Hepatocyte (in vitro differentiated cells): ENCODE results near the gene GALR2. TPM values are rescaled to one million over a fixed set of nuclear protein-coding genes. Genes with fewer than 3 reads are reported as not detected.

Experiments
- DNase-seq: peaks from one replicate; pipeline ENCODE4 v3.0.0-alpha.2; 2016; ENCODE audit warnings: low spot score
- H2AFZ ChIP-seq: fragments of 200-600 bp; sonication (generic); 2 replicates; pipeline ENCODE4 v1.6.0; 2016; ENCODE audit warnings: antibody characterized with exemption, mild to moderate bottlenecking
- H3K27ac ChIP-seq: fragments of 200-600 bp; sonication (generic); 2 replicates; pipeline ENCODE4 v1.5.1; 2016; ENCODE audit warnings: mild to moderate bottlenecking
- H3K27me3 ChIP-seq: fragments of 200-600 bp; sonication (generic); 2 replicates; pipeline ENCODE4 v1.6.1; 2016
- H3K36me3 ChIP-seq: fragments of 200-600 bp; sonication (generic); replicated peaks from 2 replicates; pipeline ENCODE4 v1.5.1; 2016; ENCODE audit warnings: low read depth; ENCODE audit not compliant: insufficient read depth
- H3K4me1 ChIP-seq: fragments of 200-600 bp; sonication (generic); 2 replicates; pipeline ENCODE4 v1.5.1; 2016; ENCODE audit warnings: mild to moderate bottlenecking, moderate library complexity; ENCODE audit not compliant: insufficient read depth
- H3K4me2 ChIP-seq: fragments of 200-600 bp; sonication (generic); 2 replicates; pipeline ENCODE4 v1.6.0; 2016
- H3K4me3 ChIP-seq: fragments of 200-600 bp; sonication (generic); 2 replicates; pipeline ENCODE4 v1.5.1; 2016; ENCODE audit warnings: mild to moderate bottlenecking
- H3K79me2 ChIP-seq: fragments of 200-600 bp; sonication (generic); 2 replicates; pipeline ENCODE4 v1.6.0; 2017; ENCODE audit warnings: mild to moderate bottlenecking
- H3K9me2 ChIP-seq: fragments of 200-600 bp; sonication (generic); replicated peaks from 2 replicates; pipeline ENCODE4 v1.6.0; 2017; ENCODE audit warnings: mild to moderate bottlenecking; ENCODE audit not compliant: insufficient read depth
- H3K9me3 ChIP-seq: fragments of 200-600 bp; sonication (generic); 2 replicates; pipeline ENCODE4 v1.5.1; 2016; ENCODE audit warnings: low read depth, mild to moderate bottlenecking
- H4K20me1 ChIP-seq: fragments of 200-600 bp; sonication (generic); 2 replicates; pipeline ENCODE4 v1.6.0; 2016; ENCODE audit warnings: mild to moderate bottlenecking; ENCODE audit not compliant: insufficient read depth, poor library complexity, severe bottlenecking
- CTCF ChIP-seq: fragments of 200-600 bp; sonication (generic); IDR thresholded peaks from 2 replicates; pipeline ENCODE4 v1.5.1; 2016; ENCODE audit warnings: antibody characterized with exemption, mild to moderate bottlenecking; ENCODE audit not compliant: poor library complexity
- EZH2 ChIP-seq: fragments of 200-600 bp; sonication (generic); IDR thresholded peaks from 2 replicates; pipeline ENCODE4 v1.6.1; 2016; ENCODE audit warnings: antibody characterized with exemption, mild to moderate bottlenecking, borderline replicate concordance
- EZH2phosphoT487 ChIP-seq: fragments of 200-600 bp; sonication (generic); IDR thresholded peaks from one replicate; pipeline ENCODE4 v1.6.1; 2018; ENCODE audit warnings: antibody characterized with exemption, mild to moderate bottlenecking, low read depth, moderate library complexity; ENCODE audit not compliant: unreplicated experiment, severe bottlenecking
- WGBS: methylation state at CpG from one replicate; pipeline ENCODE4 v1.1.6; 2016; ENCODE audit warnings: low lambda C conversion rate; ENCODE audit errors: missing lambda C conversion rate; 5-methylcytosine and 5-hydroxymethylcytosine counted together
- microRNA-seq: library from miRNA; unstranded; fragments of <30 nt; microRNA quantifications from one replicate; pipeline ENCODE4, GENCODE V29; 2017
- polyA plus RNA-seq: library from polyadenylated mRNA; unstranded; fragments of >200 nt; fragmentation: Nextera tagmentation; extraction: Ambion mirVana; gene quantifications from 2 replicates; pipeline ENCODE4 v1.2.1, GENCODE V29; 2016
- small RNA-seq: library from RNA; depleted of rRNA; stranded (forward); fragments of <200 nt; gene quantifications from one replicate; pipeline ENCODE3, GENCODE V24; 2014
- total RNA-seq: library from RNA; depleted of rRNA; stranded (reverse); fragments of >200 nt; gene quantifications from 2 replicates; pipeline ENCODE4 v1.2.3, GENCODE V29; 2014

GALR2 gene
- total and polyA plus RNA-seq, 2 experiments from 2014 or later, result 0.24 TPM; not detected in 1

DNA sequence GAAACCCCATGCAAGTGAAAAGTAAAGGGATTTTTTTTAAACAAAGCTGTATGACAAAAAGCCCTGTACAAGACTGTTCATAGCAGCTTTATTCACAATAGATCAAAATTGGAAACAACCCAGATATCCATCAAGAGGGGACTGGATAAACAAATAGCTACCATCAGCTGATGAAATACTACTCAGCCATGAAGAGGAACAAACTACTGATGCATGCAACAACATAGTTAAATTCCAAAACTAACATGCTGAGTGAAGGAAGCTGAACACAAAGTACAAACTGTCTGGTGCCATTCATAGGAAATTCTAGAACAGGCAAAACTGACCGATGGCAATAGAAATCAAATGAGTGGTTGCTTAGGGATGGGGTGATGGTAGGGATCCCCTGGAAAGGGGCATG, 51.3 kb downstream of the GALR2 start:
- H2AFZ ChIP-seq, result no peak overlapping the region
- H3K4me3 ChIP-seq, result no peak overlapping the region
- H4K20me1 ChIP-seq, result no peaks in the 10 kb centered on the region
- no peak for DNase-seq
- no peaks in the 10 kb centered on the region for H3K79me2 ChIP-seq
- no peak overlapping the region for H3K27ac ChIP-seq
- H3K36me3 ChIP-seq, result no peaks in the 10 kb centered on the region
- no peaks in the 10 kb centered on the region for H3K9me2 ChIP-seq
- 100% methylated on average over 1 of the region's 1 CpG for WGBS
- peaks cover 3% of the 10 kb centered on the region for H3K4me1 ChIP-seq
- H3K9me3 ChIP-seq, result no peaks in the 10 kb centered on the region
- TF ChIP-seq EZH2 (no peak), EZH2phosphoT487 (no peak), CTCF (no peak)
- no peak overlapping the region for H3K4me2 ChIP-seq
- peaks cover 2% of the 10 kb centered on the region for H3K27me3 ChIP-seq

Small RNA genes lying within 50 kb of the gene (microRNA-seq; reads per million reads assigned to microRNA genes)
- 4.5 reads per million, percentile 5 among the genes with 10 or more reads in this experiment for gene MIR6868

Small RNA genes lying within 50 kb of the gene (small RNA-seq; reads per million reads assigned to genes)
- 0.28 reads per million for gene MIR6868

Other genes with a start within 250 kb of the GALR2 start
- gene UNC13D, start 230.4 kb upstream of the GALR2 start, total RNA-seq, result 2.2 and 4.3 TPM in 2 replicates
- 8.8 and 10.1 TPM in 2 replicates for gene UNC13D, start 230.4 kb upstream of the GALR2 start, polyA plus RNA-seq
- 22.8 and 29.0 TPM in 2 replicates for gene WBP2, start 219.4 kb upstream of the GALR2 start, total RNA-seq
- gene WBP2, start 219.4 kb upstream of the GALR2 start, polyA plus RNA-seq, result 129 and 143 TPM in 2 replicates
- gene TRIM47, start 196.2 kb upstream of the GALR2 start, total RNA-seq, result 13.0 and 15.5 TPM in 2 replicates
- 36.9 and 42.9 TPM in 2 replicates for gene TRIM47, start 196.2 kb upstream of the GALR2 start, polyA plus RNA-seq
- 10.9 and 12.5 TPM in 2 replicates for gene TRIM65, start 177.8 kb upstream of the GALR2 start, total RNA-seq
- gene TRIM65, start 177.8 kb upstream of the GALR2 start, polyA plus RNA-seq, result 10.7 and 16.8 TPM in 2 replicates
- gene MRPL38, start 169.9 kb upstream of the GALR2 start, total RNA-seq, result 40.4 and 50.2 TPM in 2 replicates
- gene MRPL38, start 169.9 kb upstream of the GALR2 start, polyA plus RNA-seq, result 124 and 134 TPM in 2 replicates
- 3.0 and 6.1 TPM in 2 replicates for gene FBF1, start 133.7 kb upstream of the GALR2 start, total RNA-seq
- gene FBF1, start 133.7 kb upstream of the GALR2 start, polyA plus RNA-seq, result 9.7 and 11.0 TPM in 2 replicates
- 89.5 and 93.6 TPM in 2 replicates for gene ACOX1, start 95.6 kb upstream of the GALR2 start, total RNA-seq
- gene ACOX1, start 95.6 kb upstream of the GALR2 start, polyA plus RNA-seq, result 35.5 and 36.0 TPM in 2 replicates
- 13.3 and 22.8 TPM in 2 replicates for gene TEN1, start 95.5 kb upstream of the GALR2 start, total RNA-seq
- gene TEN1, start 95.5 kb upstream of the GALR2 start, polyA plus RNA-seq, result 29.4 and 29.9 TPM in 2 replicates
- gene CDK3, start 73.9 kb upstream of the GALR2 start, total RNA-seq, result 0.88 and 7.8 TPM in 2 replicates
- 10.6 and 16.6 TPM in 2 replicates for gene CDK3, start 73.9 kb upstream of the GALR2 start, polyA plus RNA-seq
- gene EVPL, start 47.5 kb upstream of the GALR2 start, total RNA-seq, result 0.48 and 2.7 TPM in 2 replicates
- gene EVPL, start 47.5 kb upstream of the GALR2 start, polyA plus RNA-seq, result 2.0 and 4.6 TPM in 2 replicates
- gene SRP68, start 2.3 kb upstream of the GALR2 start, total RNA-seq, result 41.2 and 44.1 TPM in 2 replicates
- gene SRP68, start 2.3 kb upstream of the GALR2 start, polyA plus RNA-seq, result 51.3 and 70.1 TPM in 2 replicates
- gene ZACN, start 4.4 kb downstream of the GALR2 start, total RNA-seq, result 0.08 TPM in 1 of 2 replicates, not detected in the other
- 21.2 and 24.0 TPM in 2 replicates for gene ZACN, start 4.4 kb downstream of the GALR2 start, polyA plus RNA-seq
- gene EXOC7, start 29.0 kb downstream of the GALR2 start, total RNA-seq, result 92.9 and 94.7 TPM in 2 replicates
- gene EXOC7, start 29.0 kb downstream of the GALR2 start, polyA plus RNA-seq, result 95.6 and 111 TPM in 2 replicates
- gene FOXJ1, start 66.5 kb downstream of the GALR2 start, total RNA-seq, result 1.6 and 1.9 TPM in 2 replicates
- gene FOXJ1, start 66.5 kb downstream of the GALR2 start, polyA plus RNA-seq, result 1.1 and 2.2 TPM in 2 replicates
- 8.6 and 8.9 TPM in 2 replicates for gene RNF157, start 165.7 kb downstream of the GALR2 start, total RNA-seq
- 4.8 and 5.0 TPM in 2 replicates for gene RNF157, start 165.7 kb downstream of the GALR2 start, polyA plus RNA-seq
- gene UBALD2, start 190.6 kb downstream of the GALR2 start, total RNA-seq, result 10.2 and 10.8 TPM in 2 replicates
- 13.1 and 16.4 TPM in 2 replicates for gene UBALD2, start 190.6 kb downstream of the GALR2 start, polyA plus RNA-seq
- 2.8 and 3.6 TPM in 2 replicates for gene QRICH2, start 233.5 kb downstream of the GALR2 start, total RNA-seq
- 2.3 and 2.9 TPM in 2 replicates for gene QRICH2, start 233.5 kb downstream of the GALR2 start, polyA plus RNA-seq